IMR-90 (cell line): ENCODE measurements around the gene RAP1GAP. TPM values are rescaled to one million over a fixed set of nuclear protein-coding genes. Genes with fewer than 3 reads are reported as not detected.

Experiments
- ATAC-seq: fragments of 200-7000 bp; cut with Tn5 transposase; 2 replicates; pipeline ENCODE4 v1.9.1; 2020; ENCODE audit warnings: low read depth, mild to moderate bottlenecking, moderate library complexity
- BruUV-seq: library from RNA; stranded (reverse); fragments of 400-500 nt; replicated peaks from 2 replicates; lab custom pipeline; 2021; lab: Mats Ljungman, UMichigan
- CTCF ChIA-PET: fragments of 300-600 bp; formaldehyde crosslinking; extraction: SDS; loops from one replicate; lab custom pipeline; 2021; ENCODE audit warnings: antibody characterized with exemption; lab: Yijun Ruan, JAX
- POLR2A ChIA-PET: fragments of 300-600 bp; sonication (Branson Sonifier 250); formaldehyde crosslinking; loops from one replicate; lab custom pipeline; 2022; ENCODE audit warnings: antibody characterized with exemption; ENCODE audit not compliant: unreplicated experiment; lab: Charles Lee
- DNase-seq: peaks from one replicate; pipeline ENCODE4 v3.0.0; 2013
- H2AFZ ChIP-seq: replicated peaks from 2 replicates; pipeline ENCODE3; 2013; ENCODE audit warnings: low read length, mild to moderate bottlenecking; ENCODE audit not compliant: poor library complexity
- H2AK5ac ChIP-seq: 2 replicates; pipeline ENCODE4 v1.6.1; 2013; ENCODE audit warnings: low read depth, low read length, inconsistent platforms
- H2AK9ac ChIP-seq: replicated peaks from 2 replicates; pipeline ENCODE3; 2013; ENCODE audit warnings: mild to moderate bottlenecking, low read depth, low read length, moderate library complexity; ENCODE audit not compliant: poor library complexity
- H2BK120ac ChIP-seq: 2 replicates; pipeline ENCODE4 v1.6.1; 2013; ENCODE audit warnings: low read depth, low read length, inconsistent platforms
- H2BK15ac ChIP-seq: 3 replicates; pipeline ENCODE4 v1.6.1; 2013; ENCODE audit warnings: low read depth, low read length, inconsistent platforms
- H2BK20ac ChIP-seq: 2 replicates; pipeline ENCODE4 v1.6.1; 2013; ENCODE audit warnings: low read depth, mild to moderate bottlenecking, inconsistent platforms, low read length, moderate library complexity
- H2BK5ac ChIP-seq: 2 replicates; pipeline ENCODE4 v1.6.1; 2013; ENCODE audit warnings: mild to moderate bottlenecking, low read depth, low read length, inconsistent platforms; ENCODE audit not compliant: poor library complexity, severe bottlenecking
- H3K14ac ChIP-seq: replicated peaks from 2 replicates; pipeline ENCODE4 v1.6.1; 2013; ENCODE audit warnings: low read depth, low read length, inconsistent platforms
- H3K18ac ChIP-seq: 2 replicates; pipeline ENCODE4 v1.6.1; 2013; ENCODE audit warnings: low read depth, low read length, control low read depth
- H3K23ac ChIP-seq: 2 replicates; pipeline ENCODE4 v1.6.1; 2013; ENCODE audit warnings: low read depth, low read length, inconsistent platforms
- H3K27ac ChIP-seq: 2 replicates; pipeline ENCODE4 v1.5.1; 2013; ENCODE audit warnings: mild to moderate bottlenecking, control low read depth, low read length; ENCODE audit not compliant: insufficient read depth
- H3K27me3 ChIP-seq: 2 replicates; pipeline ENCODE4 v1.6.1; 2013; ENCODE audit warnings: low read length; ENCODE audit not compliant: control insufficient read depth, insufficient read depth
- H3K36me3 ChIP-seq: 2 replicates; pipeline ENCODE4 v1.6.1; 2013; ENCODE audit warnings: low read length, mixed read lengths; ENCODE audit not compliant: control insufficient read depth, insufficient read depth
- H3K4ac ChIP-seq: 2 replicates; pipeline ENCODE4 v1.6.1; 2013; ENCODE audit warnings: low read depth, low read length, inconsistent platforms
- H3K4me1 ChIP-seq: 2 replicates; pipeline ENCODE4 v1.6.1; 2013; ENCODE audit warnings: low read length, mixed read lengths; ENCODE audit not compliant: control insufficient read depth, insufficient read depth
- H3K4me2 ChIP-seq: 2 replicates; pipeline ENCODE4 v1.6.1; 2013; ENCODE audit warnings: low read depth, mild to moderate bottlenecking, control low read depth, low read length, moderate library complexity
- H3K4me3 ChIP-seq: 2 replicates; pipeline ENCODE4 v1.5.1; 2013; ENCODE audit warnings: low read depth, mild to moderate bottlenecking, control low read depth, low read length, moderate library complexity; ENCODE audit not compliant: insufficient read depth
- H3K56ac ChIP-seq: 2 replicates; pipeline ENCODE4 v1.6.1; 2013; ENCODE audit warnings: low read length, inconsistent platforms; ENCODE audit not compliant: insufficient read depth; ENCODE audit errors: extremely low read depth
- H3K79me1 ChIP-seq, 2 experiments: 2 replicates each; pipeline ENCODE4 v1.6.1; 2013; ENCODE audit warnings: low read length in 2 of 2, inconsistent platforms in 1 of 2, low read depth in 1 of 2
- H3K9ac ChIP-seq: 2 replicates; pipeline ENCODE4 v1.6.1; 2013; ENCODE audit warnings: low read depth, low read length, control low read depth
- H3K9me1 ChIP-seq: 2 replicates; pipeline ENCODE4 v1.6.1; 2013; ENCODE audit warnings: low read length, inconsistent platforms; ENCODE audit not compliant: insufficient read depth
- H3K9me3 ChIP-seq: 2 replicates; pipeline ENCODE4 v1.6.1; 2013; ENCODE audit warnings: low read length; ENCODE audit not compliant: control insufficient read depth, insufficient read depth
- H4K20me1 ChIP-seq: 2 replicates; pipeline ENCODE4 v1.6.1; 2013; ENCODE audit warnings: low read length, inconsistent platforms; ENCODE audit not compliant: insufficient read depth
- H4K5ac ChIP-seq: 2 replicates; pipeline ENCODE4 v1.6.1; 2013; ENCODE audit warnings: mild to moderate bottlenecking, low read depth, low read length, control low read depth
- H4K8ac ChIP-seq, 2 experiments: 2 replicates each; pipeline ENCODE4 v1.6.1; 2013; ENCODE audit warnings: low read depth in 2 of 2, low read length in 2 of 2, control low read depth in 1 of 2, inconsistent platforms in 1 of 2
- H4K91ac ChIP-seq: 2 replicates; pipeline ENCODE4 v1.6.1; 2013; ENCODE audit warnings: low read depth, low read length, inconsistent platforms; ENCODE audit not compliant: insufficient read depth
- RAD21 ChIP-seq: IDR thresholded peaks from 2 replicates; pipeline ENCODE4 v1.6.1; 2012; ENCODE audit warnings: low read length, improper control_type of control experiment
- USF2 ChIP-seq: fragments of 150-350 bp; IDR thresholded peaks from 2 replicates; pipeline ENCODE4 v1.6.1; 2017; ENCODE audit warnings: mild to moderate bottlenecking, antibody characterized with exemption, low read length, low read depth
- WGBS, 2 experiments: methylation state at CpG; one replicate each; pipeline versions ENCODE4 v1.1.5 to v1.1.7; 2013; ENCODE audit warnings: missing lambda C conversion rate in 2 of 2; ENCODE audit not compliant: insufficient read length in 1 of 2; ENCODE audit errors: extremely low coverage in 2 of 2; 5-methylcytosine and 5-hydroxymethylcytosine counted together
- dilution Hi-C: fragments of 300-500 bp; cut with HindIII; formaldehyde crosslinking; loops from one replicate; pipeline ENCODE4 v1.14.3; 2018; ENCODE audit warnings: low sequenced_read_pairs; ENCODE audit not compliant: unreplicated experiment
- in situ Hi-C: fragments of 300-500 bp; cut with MboI; formaldehyde crosslinking; loops from 3 replicates; pipeline ENCODE4 v1.14.3; 2019; ENCODE audit warnings: low sequenced_read_pairs, inconsistent platforms, mixed read lengths
- intact Hi-C: fragments of 100-400 bp; cut with micrococcal nuclease; formaldehyde crosslinking; loops from 2 replicates; pipeline ENCODE4 v1.10.0; 2022
- polyA plus RNA-seq, 3 experiments: library from polyadenylated mRNA; depleted of rRNA; stranded (reverse); fragments of >200 nt; gene quantifications; 2 replicates each; pipeline ENCODE4 v1.2.3, GENCODE V29; 2012; ENCODE audit warnings: low replicate concordance in 1 of 3
- total RNA-seq: library from RNA; depleted of rRNA; stranded (reverse); fragments of >200 nt; gene quantifications from 2 replicates; pipeline ENCODE4 v1.2.3, GENCODE V29; 2012

The RAP1GAP gene
- total and polyA plus RNA-seq, 2 of the 4 experiments (the other 2 are of a cell fraction): under 0.01 to 0.10 TPM

GRCh38 chr1:21564521-21565095 is 104.5 kb downstream of the RAP1GAP start:
- Histone ChIP-seq H3K4me3 (no peak overlapping the region), H2BK20ac (no peak overlapping the region), H3K27ac (no peak overlapping the region), H2BK5ac (no peak overlapping the region), H3K4me1 (peaks cover 16% of the 10 kb centered on the region), H3K56ac (no peak overlapping the region), H4K20me1 (no peaks in the 10 kb centered on the region), H3K18ac (no peak overlapping the region), H3K4me2 (no peak overlapping the region), H4K8ac (no peak overlapping the region), H3K23ac (no peak overlapping the region), H2BK15ac (no peak overlapping the region), H3K14ac (no peak overlapping the region), H4K91ac (no peak overlapping the region), H2AK9ac (peak overlapping the region; percentile 44), H3K79me1 (no peaks in the 10 kb centered on the region), H3K9me1 (peaks cover 14% of the 10 kb centered on the region), H3K9me3 (no peaks in the 10 kb centered on the region), H3K36me3 (no peaks in the 10 kb centered on the region), H2BK120ac (peak overlapping the region; percentile 2; the same call in 1 of the 2 replicates), H3K9ac (no peak overlapping the region), H3K27me3 (0 out of 2 replicates have a peak, but pooled peaks cover 2% of the 10 kb centered on the region), H2AFZ (no peak overlapping the region), H3K4ac (0 out of 2 replicates have a peak overlapping the region, but pooled peaks have one; percentile 8), H4K5ac (no peak overlapping the region), H2AK5ac (peak overlapping the region; percentile 63)
- intact Hi-C loops: no loop called here
- POLR2A ChIA-PET: interaction anchor here (0.6 kb wide), 1 partner anchor 193 kb away, joined by 3 read pairs; no protein-coding TSS in a partner anchor
- DNase-seq (peak; percentile 41), ATAC-seq (no peak)
- CTCF ChIA-PET: no interaction called here
- no TSS peak for BruUV-seq
- in situ Hi-C loops: no loop called here
- WGBS, 2 experiments: no CpG with 5 or more reads among the region's 14 CpGs
- TF ChIP-seq RAD21 (no peak), USF2 (peak; percentile 20; the same call in 1 of the 2 replicates)
- dilution Hi-C loops: no loop called here
